Hindlimb muscle (tissue), 1 donor: ENCODE data around the gene RPS10. TPM values are rescaled to one million over a fixed set of nuclear protein-coding genes. Genes with fewer than 3 reads are reported as not detected.

Experiments
- DNase-seq: peaks from one replicate; pipeline ENCODE4 v3.0.0-alpha.2; 2013
- polyA plus RNA-seq: library from polyadenylated mRNA; unstranded; fragments of 120-200 nt; gene quantifications from one replicate; pipeline ENCODE4 v1.2.1, GENCODE V29; 2013; ENCODE audit not compliant: insufficient read length

The RPS10 gene
- polyA plus RNA-seq, 1 donor: 1,799 TPM

GRCh38 chr6:34369385-34369784 lies 56.5 kb downstream of the RPS10 start:
- DNase-seq: no peak

Other genes with a start within 250 kb of the RPS10 start
- gene HMGA1, start 189.2 kb downstream of the RPS10 start, polyA plus RNA-seq: 123 TPM
- gene SMIM29, start 177.1 kb downstream of the RPS10 start, polyA plus RNA-seq: 10.3 TPM
- gene NUDT3, start 33.4 kb downstream of the RPS10 start, polyA plus RNA-seq: 38.0 TPM
- gene PACSIN1, start 40.0 kb upstream of the RPS10 start, polyA plus RNA-seq: 1.1 TPM
- gene SPDEF, start 130.3 kb upstream of the RPS10 start, polyA plus RNA-seq: not detected